Measurements from ENCODE around the gene ANKEF1.

- TF ChIP-seq CTCF (IDR thresholded peaks at IDR 0.05 in 4 of 5, conservative IDR thresholded peaks at IDR 0.05 in 1 of 5) (no peak), POLR2A (IDR thresholded peaks at IDR 0.05) (no peak)
Observed at GRCh38 chr20:10063482-10063881, 28.7 kb downstream of the ANKEF1 start.
